GM23338 (cell line): ENCODE results near the gene CNPPD1. TPM values are rescaled to one million over a fixed set of nuclear protein-coding genes. Genes with fewer than 3 reads are reported as not detected.

Source experiments
- ATAC-seq: fragments of 200-7000 bp; cut with Tn5 transposase; 3 replicates; pipeline ENCODE4 v1.9.1; 2020
- DNase-seq: peaks from one replicate; pipeline ENCODE4 v3.0.0-alpha.2; 2015; ENCODE audit warnings: low spot score
- H2AFZ ChIP-seq: fragments of 200-600 bp; sonication (generic); 2 replicates; pipeline ENCODE4 v1.8.0; 2016; ENCODE audit warnings: antibody characterized with exemption, mild to moderate bottlenecking, moderate library complexity
- H3F3A ChIP-seq: fragments of 200-600 bp; sonication (generic); replicated peaks from 2 replicates; pipeline ENCODE4 v1.8.0; 2017; ENCODE audit warnings: antibody characterized with exemption, mixed run types, low read depth
- H3K27ac ChIP-seq: fragments of 200-600 bp; sonication (generic); 2 replicates; pipeline ENCODE4 v1.6.1; 2016; ENCODE audit warnings: low read depth
- H3K27me3 ChIP-seq: fragments of 200-600 bp; sonication (generic); 2 replicates; pipeline ENCODE4 v1.8.0; 2016; ENCODE audit warnings: mild to moderate bottlenecking, mixed run types, moderate library complexity; ENCODE audit not compliant: insufficient read depth
- H3K36me3 ChIP-seq: fragments of 200-600 bp; sonication (generic); 2 replicates; pipeline ENCODE4 v1.8.0; 2016; ENCODE audit warnings: mild to moderate bottlenecking; ENCODE audit not compliant: insufficient read depth
- H3K4me1 ChIP-seq: fragments of 200-600 bp; sonication (generic); 2 replicates; pipeline ENCODE4 v1.8.0; 2016; ENCODE audit warnings: mild to moderate bottlenecking, moderate library complexity; ENCODE audit not compliant: insufficient read depth
- H3K4me2 ChIP-seq: fragments of 200-600 bp; sonication (generic); 2 replicates; pipeline ENCODE4 v1.7.1; 2017; ENCODE audit warnings: mixed run types
- H3K4me3 ChIP-seq: fragments of 200-600 bp; sonication (generic); 2 replicates; pipeline ENCODE4 v1.6.1; 2016; ENCODE audit warnings: mixed run types
- H3K79me2 ChIP-seq: fragments of 200-600 bp; sonication (generic); replicated peaks from 2 replicates; pipeline ENCODE4 v1.8.0; 2017; ENCODE audit warnings: mild to moderate bottlenecking; ENCODE audit not compliant: insufficient read depth
- H3K9me2 ChIP-seq: fragments of 200-600 bp; sonication (generic); 2 replicates; pipeline ENCODE4 v1.8.0; 2017; ENCODE audit not compliant: insufficient read depth
- H4K20me1 ChIP-seq: fragments of 200-600 bp; sonication (generic); replicated peaks from 2 replicates; pipeline ENCODE4 v1.8.0; 2017; ENCODE audit warnings: mild to moderate bottlenecking; ENCODE audit not compliant: insufficient read depth
- H3K27ac Mint-ChIP-seq: 2 replicates; pipeline ENCODE4 v1.8.0; 2020; ENCODE audit warnings: inconsistent platforms, mild to moderate bottlenecking, moderate library complexity, mixed read lengths
- H3K27me3 Mint-ChIP-seq: 3 replicates; pipeline ENCODE4 v1.8.0; 2022; ENCODE audit warnings: low read depth, mild to moderate bottlenecking, moderate library complexity, mixed read lengths, inconsistent platforms; ENCODE audit not compliant: insufficient read depth, poor library complexity
- H3K36me3 Mint-ChIP-seq: 3 replicates; pipeline ENCODE4 v1.8.0; 2021; ENCODE audit warnings: low read depth, mild to moderate bottlenecking, inconsistent platforms, moderate library complexity, mixed read lengths
- H3K4me1 Mint-ChIP-seq: 3 replicates; pipeline ENCODE4 v1.8.0; 2020; ENCODE audit warnings: mild to moderate bottlenecking, inconsistent platforms, mixed read lengths
- H3K4me3 Mint-ChIP-seq: 3 replicates; pipeline ENCODE4 v1.8.0; 2021; ENCODE audit warnings: moderate library complexity, mild to moderate bottlenecking, inconsistent platforms, mixed read lengths
- H3K9me3 Mint-ChIP-seq: 3 replicates; pipeline ENCODE4 v1.8.0; 2020; ENCODE audit warnings: moderate library complexity, mild to moderate bottlenecking, inconsistent platforms, mixed read lengths
- ETS1 ChIP-seq: IDR thresholded peaks from 2 replicates; pipeline ENCODE4 v1.6.1; 2016; ENCODE audit warnings: antibody characterized with exemption
- EZH2 ChIP-seq: fragments of 200-600 bp; sonication (generic); IDR thresholded peaks from one replicate; pipeline ENCODE4 v1.8.0; 2017; ENCODE audit warnings: antibody characterized with exemption, mild to moderate bottlenecking, low read depth; ENCODE audit not compliant: unreplicated experiment
- EZH2phosphoT487 ChIP-seq: fragments of 200-600 bp; sonication (generic); IDR thresholded peaks from one replicate; pipeline ENCODE4 v1.8.1; 2018; ENCODE audit warnings: antibody characterized with exemption; ENCODE audit not compliant: unreplicated experiment
- JUNB ChIP-seq: IDR thresholded peaks from one replicate; pipeline ENCODE4 v1.6.1; 2016; ENCODE audit warnings: antibody characterized with exemption; ENCODE audit not compliant: unreplicated experiment
- NANOG ChIP-seq: IDR thresholded peaks from 2 replicates; pipeline ENCODE4 v1.6.1; 2016; ENCODE audit warnings: antibody characterized with exemption, borderline replicate concordance
- POLR2AphosphoS5 ChIP-seq: IDR thresholded peaks from 2 replicates; pipeline ENCODE4 v1.6.1; 2016; ENCODE audit warnings: antibody characterized with exemption, low read depth
- REST ChIP-seq: IDR thresholded peaks from one replicate; pipeline ENCODE4 v1.6.1; 2018; ENCODE audit warnings: antibody characterized with exemption; ENCODE audit not compliant: unreplicated experiment
- polyA plus RNA-seq: library from polyadenylated mRNA; unstranded; fragments of >200 nt; fragmentation: Nextera tagmentation; extraction: Ambion mirVana; gene quantifications from 2 replicates; pipeline ENCODE4 v1.2.1, GENCODE V29; 2016
- total RNA-seq: library from RNA; depleted of rRNA; stranded (reverse); fragments of >200 nt; shearing (Covaris generic); gene quantifications from 2 replicates; pipeline ENCODE4 v1.2.3, GENCODE V29; 2014

CNPPD1 gene
- total and polyA plus RNA-seq, 2 experiments from 2014 or later: 18.0 to 18.2 TPM

- Mint-ChIP-seq H3K4me3 (no peak overlapping the region), H3K27ac (no peak overlapping the region)
These were observed 2.6 kb downstream of the CNPPD1 start for GRCh38 chr2:219174146-219174545.

GRCh38 chr2:219173176-219173575, 3.5 kb downstream of the CNPPD1 start:
- no peak overlapping the region for H3K4me3 ChIP-seq
- no peak overlapping the region for H2AFZ ChIP-seq
- H3K79me2 ChIP-seq: no peaks in the 10 kb centered on the region
- H3K9me2 ChIP-seq: no peaks in the 10 kb centered on the region
- peaks cover 16% of the 10 kb centered on the region for H3K27me3 Mint-ChIP-seq
- H3K27ac ChIP-seq: no peak overlapping the region
- H3K4me2 ChIP-seq: no peak overlapping the region
- H3F3A ChIP-seq: peaks cover 17% of the 10 kb centered on the region
- peaks cover 17% of the 10 kb centered on the region for H3K36me3 Mint-ChIP-seq
- no peaks in the 10 kb centered on the region for H3K27me3 ChIP-seq
- no peaks in the 10 kb centered on the region for H3K36me3 ChIP-seq
- ATAC-seq (no peak), DNase-seq (no peak)
- no peak overlapping the region for H3K4me3 Mint-ChIP-seq
- no peak overlapping the region for H3K27ac Mint-ChIP-seq
- H4K20me1 ChIP-seq: no peaks in the 10 kb centered on the region
- no peaks in the 10 kb centered on the region; the same call in 2 of the 3 replicates for H3K9me3 Mint-ChIP-seq
- H3K4me1 Mint-ChIP-seq: peaks cover 12% of the 10 kb centered on the region
- peaks cover 6% of the 10 kb centered on the region for H3K4me1 ChIP-seq
- no peak for TF ChIP-seq JUNB
- no peak for TF ChIP-seq EZH2

More at GRCh38 chr2:219174146-219174545, 2.6 kb downstream of the CNPPD1 start:
- Histone ChIP-seq H3K27me3 (no peaks in the 10 kb centered on the region), H3K4me1 (peaks cover 10% of the 10 kb centered on the region), H3K9me2 (no peaks in the 10 kb centered on the region), H3K4me2 (no peak overlapping the region), H2AFZ (no peak overlapping the region), H3K27ac (no peak overlapping the region), H3F3A (peaks cover 20% of the 10 kb centered on the region), H3K4me3 (no peak overlapping the region), H3K36me3 (no peaks in the 10 kb centered on the region), H4K20me1 (no peaks in the 10 kb centered on the region; the same call in 1 of the 2 replicates), H3K79me2 (peaks cover 4% of the 10 kb centered on the region)
- H3K9me3 Mint-ChIP-seq: no peaks in the 10 kb centered on the region; the same call in 2 of the 3 replicates
- H3K27me3 Mint-ChIP-seq: peaks cover 17% of the 10 kb centered on the region
- TF ChIP-seq EZH2 (no peak), POLR2AphosphoS5 (no peak), EZH2phosphoT487 (no peak), NANOG (no peak), ETS1 (no peak), REST (no peak), JUNB (no peak)
- H3K4me1 Mint-ChIP-seq: peaks cover 17% of the 10 kb centered on the region
- H3K36me3 Mint-ChIP-seq: peaks cover 22% of the 10 kb centered on the region
- DNase-seq (no peak), ATAC-seq (no peak)
